VCaP (cell line): Measurements from ENCODE around the gene RNF13.
"Not testable (repeated sequence)": the region's sequence is repeated elsewhere in the genome, so short reads cannot be mapped to it uniquely, and the experiment has no call there.

Source experiments
- H3K27ac ChIP-seq: fragments of 450-650 bp; 2 replicates; pipeline ENCODE4 v1.5.1; 2017
- TF ChIP-seq, protein P1 (sequence below): fragments of 450-650 bp; conservative IDR thresholded peaks from 2 replicates; pipeline ENCODE4 v1.5.1; 2017; ENCODE audit warnings: mild to moderate bottlenecking, moderate library complexity

The RNF13 gene

DNA sequence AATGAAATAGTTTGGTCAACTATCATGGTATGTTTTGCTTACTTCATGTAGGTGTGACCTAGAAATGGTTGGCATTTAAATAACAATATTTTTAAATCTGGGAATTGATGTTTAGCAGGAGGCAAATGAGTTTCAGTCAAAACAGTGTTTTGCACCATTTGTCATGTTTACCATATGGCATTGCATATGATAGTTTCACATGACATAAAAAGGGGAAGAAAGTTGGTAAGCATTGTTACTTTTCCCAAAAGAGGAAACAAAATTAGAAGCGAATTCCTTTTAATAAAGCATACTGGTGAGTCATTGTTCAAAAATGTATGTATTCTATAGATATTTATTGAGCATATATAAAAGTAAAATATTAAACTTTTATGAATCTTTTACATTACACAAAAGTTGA, 2.3 kb downstream of the RNF13 start:
- TF ChIP-seq, protein P1, sequence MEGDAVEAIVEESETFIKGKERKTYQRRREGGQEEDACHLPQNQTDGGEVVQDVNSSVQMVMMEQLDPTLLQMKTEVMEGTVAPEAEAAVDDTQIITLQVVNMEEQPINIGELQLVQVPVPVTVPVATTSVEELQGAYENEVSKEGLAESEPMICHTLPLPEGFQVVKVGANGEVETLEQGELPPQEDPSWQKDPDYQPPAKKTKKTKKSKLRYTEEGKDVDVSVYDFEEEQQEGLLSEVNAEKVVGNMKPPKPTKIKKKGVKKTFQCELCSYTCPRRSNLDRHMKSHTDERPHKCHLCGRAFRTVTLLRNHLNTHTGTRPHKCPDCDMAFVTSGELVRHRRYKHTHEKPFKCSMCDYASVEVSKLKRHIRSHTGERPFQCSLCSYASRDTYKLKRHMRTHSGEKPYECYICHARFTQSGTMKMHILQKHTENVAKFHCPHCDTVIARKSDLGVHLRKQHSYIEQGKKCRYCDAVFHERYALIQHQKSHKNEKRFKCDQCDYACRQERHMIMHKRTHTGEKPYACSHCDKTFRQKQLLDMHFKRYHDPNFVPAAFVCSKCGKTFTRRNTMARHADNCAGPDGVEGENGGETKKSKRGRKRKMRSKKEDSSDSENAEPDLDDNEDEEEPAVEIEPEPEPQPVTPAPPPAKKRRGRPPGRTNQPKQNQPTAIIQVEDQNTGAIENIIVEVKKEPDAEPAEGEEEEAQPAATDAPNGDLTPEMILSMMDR: no peak
- no peak overlapping the region; the same call in 1 of the 2 replicates for H3K27ac ChIP-seq

DNA sequence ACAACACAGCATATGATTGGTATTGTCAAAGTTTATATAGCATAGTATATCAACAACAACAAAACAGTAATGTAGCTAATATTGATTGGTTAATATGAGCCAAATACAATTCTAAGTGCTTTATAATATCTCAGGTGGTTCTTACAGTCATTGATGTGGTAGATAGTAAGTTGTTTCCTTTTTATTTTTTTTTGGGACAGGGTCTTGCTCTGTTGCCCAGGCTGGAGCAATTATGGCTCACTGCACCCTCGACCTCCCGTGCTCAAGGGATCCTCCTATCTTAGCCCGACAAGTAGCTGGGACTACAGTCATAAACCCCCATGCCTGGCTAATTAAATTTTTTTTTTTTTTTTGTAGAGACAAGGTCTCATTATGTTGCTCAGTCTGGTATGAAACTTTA, 2.7 kb downstream of the RNF13 start:
- TF ChIP-seq, protein P1: no peak
- no peak overlapping the region for H3K27ac ChIP-seq

DNA sequence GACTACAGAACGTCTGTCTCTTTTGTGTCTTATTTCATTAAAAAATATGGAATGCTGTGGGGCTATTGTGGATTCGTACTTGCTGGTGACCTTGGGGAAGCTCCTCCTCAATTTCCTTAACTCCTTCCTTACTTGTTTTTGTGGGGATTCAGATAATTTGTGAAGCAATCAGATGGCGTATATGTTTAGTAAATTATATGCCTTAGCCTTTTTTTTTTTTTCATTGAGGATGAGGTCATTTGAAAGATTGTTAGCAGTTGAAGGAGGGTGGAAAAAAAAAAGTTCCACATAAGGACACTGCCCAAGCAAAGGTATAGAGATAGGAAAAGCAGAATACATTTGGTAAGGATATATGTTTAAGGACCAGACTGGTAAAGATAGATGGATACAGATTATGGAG, 3.3 kb downstream of the RNF13 start:
- H3K27ac ChIP-seq: no peak overlapping the region
- TF ChIP-seq, protein P1: no peak

DNA sequence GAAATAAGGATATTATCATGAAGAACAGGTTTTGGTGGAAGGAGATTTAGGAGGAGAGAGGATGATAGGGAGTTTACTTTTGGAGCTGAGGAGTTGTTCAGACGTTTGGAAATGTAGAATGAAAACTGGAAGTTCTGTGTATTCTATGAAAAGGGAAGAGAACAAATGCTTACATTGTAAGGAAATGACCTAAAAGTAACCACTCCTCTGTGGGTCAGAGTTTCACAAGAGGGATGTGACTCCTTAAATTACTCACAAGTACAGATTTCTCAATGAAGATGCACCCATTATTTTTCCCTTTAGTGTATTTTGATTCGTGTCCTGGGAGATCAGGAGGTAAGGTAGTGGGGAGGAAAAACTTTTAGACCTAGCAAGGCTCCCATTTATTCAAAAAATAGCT, 4.0 kb downstream of the RNF13 start:
- H3K27ac ChIP-seq: no peak overlapping the region

DNA sequence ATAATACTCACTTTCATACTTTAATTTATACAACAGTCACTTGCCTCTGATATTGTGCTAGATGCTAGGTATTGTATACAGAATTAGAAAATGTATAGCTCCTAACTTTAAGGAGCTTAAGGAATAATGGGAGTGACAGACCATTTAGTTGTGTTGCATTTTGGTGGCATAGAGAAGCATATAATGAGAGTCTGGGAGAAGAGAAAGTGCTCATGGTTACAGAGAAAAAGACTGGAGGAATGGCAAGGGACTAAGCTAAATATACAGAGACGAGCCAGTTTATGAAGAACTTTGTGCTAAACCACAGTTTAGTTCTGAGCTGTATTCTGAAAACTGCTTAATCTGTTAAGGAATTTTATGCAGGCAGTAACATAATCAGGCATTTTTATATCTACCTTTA, 6.4 kb downstream of the RNF13 start:
- no peak overlapping the region for H3K27ac ChIP-seq
- TF ChIP-seq, protein P1: no peak

More for the DNA sequence above, 4.0 kb downstream of the RNF13 start:
- TF ChIP-seq, protein P1: no peak

DNA sequence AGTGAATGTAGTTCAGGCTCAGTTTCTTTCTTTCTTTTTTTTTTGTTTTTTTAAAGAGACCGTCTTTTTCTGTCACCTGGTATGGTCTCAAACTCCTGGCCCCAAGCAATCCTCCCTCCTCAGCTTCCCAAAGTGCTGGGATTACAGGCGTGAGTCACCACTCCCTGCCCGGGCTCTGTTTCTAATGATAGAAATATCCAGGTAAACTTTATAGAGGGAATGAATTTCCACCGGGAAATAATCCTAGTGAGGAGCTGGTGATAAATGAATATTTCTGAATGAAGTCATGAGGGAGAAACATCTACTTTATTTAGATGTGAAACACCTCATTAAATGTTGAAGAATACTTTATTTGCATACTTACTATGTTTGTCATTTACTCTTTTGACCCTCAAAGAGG, 7.2 kb downstream of the RNF13 start:
- TF ChIP-seq, protein P1: no peak
- no peak overlapping the region for H3K27ac ChIP-seq

DNA sequence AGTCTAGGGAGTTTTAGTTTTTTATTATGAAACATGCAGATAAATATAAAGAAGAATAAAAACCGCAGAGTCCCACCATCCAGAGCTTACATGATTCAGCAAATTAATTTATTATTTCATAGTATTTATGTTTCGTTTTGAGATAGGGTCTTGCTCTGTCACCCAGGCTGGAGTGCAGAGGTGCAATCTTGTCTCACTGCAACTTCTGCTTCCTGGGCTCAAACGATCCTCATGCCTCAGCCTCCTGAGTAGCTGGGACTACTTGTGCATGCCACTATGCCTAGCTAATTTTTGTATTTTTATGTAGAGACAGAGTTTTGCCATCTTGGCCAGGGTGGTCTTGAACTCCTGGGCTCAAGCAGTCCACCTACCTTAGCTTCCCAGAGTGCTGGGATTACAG, 13.6 kb downstream of the RNF13 start:
- TF ChIP-seq, protein P1: no peak
- H3K27ac ChIP-seq: no peak overlapping the region

DNA sequence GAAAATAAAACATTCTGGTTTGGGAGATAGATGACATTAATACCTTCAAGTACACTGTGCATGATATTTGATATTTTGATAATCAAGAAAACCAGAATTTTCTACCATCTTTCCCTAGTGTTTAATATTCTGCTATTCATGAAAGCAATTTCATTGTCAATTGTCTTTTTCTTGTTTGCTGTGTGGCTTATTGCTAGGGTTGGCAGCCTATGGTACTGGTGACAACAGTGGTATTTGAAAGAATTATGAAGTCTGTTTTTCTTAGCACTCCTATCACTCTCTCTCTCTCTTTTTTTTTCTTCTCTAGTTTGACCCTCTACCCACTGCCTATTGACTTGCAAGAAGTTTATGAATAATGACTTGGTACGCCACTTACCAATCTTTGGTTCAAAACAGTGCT, 15.4 kb downstream of the RNF13 start:
- TF ChIP-seq, protein P1: no peak

DNA sequence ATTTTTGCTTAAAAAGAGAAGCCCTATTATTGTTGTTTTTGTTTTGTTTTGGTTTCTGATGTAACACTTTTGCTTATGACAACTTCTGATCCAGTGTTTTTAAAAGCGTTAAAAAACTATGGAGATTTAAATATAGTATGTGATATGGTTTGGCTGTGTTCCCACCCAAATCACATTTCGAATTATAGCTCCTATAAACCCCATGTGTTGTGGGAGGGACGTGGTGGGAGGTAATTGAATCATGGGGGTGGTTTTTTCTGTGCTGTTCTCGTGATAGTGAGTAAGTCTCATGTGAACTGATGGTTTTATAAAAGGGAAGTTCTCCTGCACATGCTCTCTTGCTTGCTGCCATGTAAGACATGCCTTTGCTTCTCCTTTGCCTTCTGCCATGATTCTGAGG, 16.6 kb downstream of the RNF13 start:
- H3K27ac ChIP-seq: not testable (repeated sequence)

More for the DNA sequence above, 15.4 kb downstream of the RNF13 start:
- H3K27ac ChIP-seq: no peak overlapping the region
